Measurements from ENCODE around the gene TMEM176B.
A peak's percentile ranks its signal among the peaks of the same experiment; 100 is the strongest.
"Not testable (repeated sequence)": the region's sequence is repeated elsewhere in the genome, so short reads cannot be mapped to it uniquely, and the experiment has no call there.

TMEM176B gene

DNA sequence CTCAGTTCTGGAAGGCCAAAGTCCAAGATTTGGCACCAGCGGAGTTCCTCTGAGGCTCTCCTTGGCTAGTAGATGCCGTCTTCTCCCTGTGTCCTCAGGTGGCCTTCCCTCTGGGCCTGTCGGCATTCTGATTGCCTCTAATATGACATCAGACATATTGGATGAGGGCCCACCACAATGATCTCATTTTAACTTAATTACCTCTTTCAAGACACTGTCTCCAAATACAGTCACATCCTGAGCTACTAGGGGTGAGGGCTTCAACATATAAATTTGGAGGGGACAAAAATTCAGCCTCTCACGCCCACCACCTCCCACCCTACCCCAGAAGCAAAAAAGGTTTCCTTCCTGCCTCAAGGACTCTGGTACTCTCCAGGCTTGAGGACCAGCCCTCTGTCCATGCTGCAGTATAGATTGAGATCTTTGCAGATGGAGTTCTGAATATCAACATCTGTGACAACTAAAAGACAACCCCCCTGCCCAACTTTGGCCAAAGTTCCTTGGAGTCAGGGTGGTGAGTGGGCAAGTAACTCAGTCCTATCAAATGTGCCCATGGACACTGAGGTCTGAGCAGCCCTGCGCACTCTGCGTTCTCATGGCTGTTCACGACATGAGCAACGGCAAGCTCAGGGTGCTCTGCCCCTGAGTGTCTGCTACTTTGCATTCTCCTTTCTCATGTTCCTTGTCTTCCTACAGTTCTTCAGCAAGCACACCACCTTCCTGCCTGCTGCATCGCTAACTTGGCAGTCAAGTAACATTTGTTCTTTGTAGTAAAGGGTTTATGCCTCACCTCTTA is 11.5 kb downstream of the TMEM176B start:
- DNase-seq: no peak

DNA sequence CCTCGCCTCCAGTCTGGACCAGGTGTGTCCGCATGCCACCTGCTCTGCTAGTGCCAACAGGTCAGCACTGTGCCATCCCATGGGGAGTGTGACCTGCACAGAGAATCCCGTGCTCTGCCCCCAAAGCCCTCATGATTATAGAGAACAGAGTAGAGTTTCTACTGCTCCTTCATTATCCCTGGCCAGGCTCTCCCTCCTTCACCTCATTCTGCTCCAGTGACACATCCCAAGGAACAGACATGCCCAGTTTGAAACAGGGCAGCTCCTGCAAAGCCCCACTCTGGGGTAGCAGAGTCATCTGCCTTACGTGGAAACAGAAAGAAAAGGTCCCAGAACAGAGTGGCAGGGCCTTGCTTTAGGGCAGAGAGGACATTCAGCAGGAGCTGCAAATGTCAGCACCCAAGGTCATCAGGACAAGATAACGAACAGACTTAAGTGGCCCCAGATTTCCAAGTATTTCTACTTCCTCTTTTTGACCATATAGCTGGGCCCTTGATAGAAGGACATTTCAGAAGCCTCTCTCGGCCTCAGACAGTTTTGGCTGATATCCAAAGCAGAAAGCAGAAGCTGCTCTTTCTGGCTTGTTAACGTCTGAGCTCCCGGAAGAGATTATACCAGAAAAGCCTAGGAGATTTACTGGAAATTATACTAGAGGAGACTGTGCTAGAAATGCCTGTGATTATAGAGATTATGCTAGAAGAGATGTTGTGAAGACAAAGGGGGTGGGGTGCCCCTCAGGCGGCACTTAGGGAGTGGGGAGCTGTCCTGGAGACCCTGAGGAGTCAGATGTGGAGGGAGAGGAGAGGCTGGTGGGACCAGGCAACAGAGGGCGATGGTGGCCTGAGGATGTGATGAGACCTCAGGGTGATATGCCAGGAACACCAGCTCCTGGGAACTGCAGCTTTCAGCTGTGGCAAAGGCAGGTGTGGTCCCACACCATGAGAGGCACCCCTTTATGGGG is 12.6 kb downstream of the TMEM176B start:
- DNase-seq: no peak

DNA sequence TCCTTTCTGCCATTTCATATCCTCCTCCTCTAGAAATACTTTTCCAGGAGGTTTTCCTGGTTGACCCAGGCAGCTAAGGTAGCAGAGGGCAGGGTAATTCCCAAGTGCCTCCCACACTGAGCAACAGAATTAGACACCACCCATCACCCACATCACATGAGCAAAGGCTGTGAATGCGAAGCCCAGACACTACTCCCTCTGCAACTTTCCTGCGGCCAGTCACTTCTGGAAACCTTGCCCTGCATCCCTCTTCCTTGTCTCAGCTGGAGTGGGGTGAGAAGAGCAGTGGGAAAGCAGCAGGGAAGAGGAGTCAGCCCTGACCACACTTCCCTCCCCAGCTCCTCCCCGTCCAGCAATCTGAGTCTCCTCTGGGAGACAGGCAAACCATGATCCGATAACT is 15.2 kb downstream of the TMEM176B start:
- no peak for DNase-seq

DNA sequence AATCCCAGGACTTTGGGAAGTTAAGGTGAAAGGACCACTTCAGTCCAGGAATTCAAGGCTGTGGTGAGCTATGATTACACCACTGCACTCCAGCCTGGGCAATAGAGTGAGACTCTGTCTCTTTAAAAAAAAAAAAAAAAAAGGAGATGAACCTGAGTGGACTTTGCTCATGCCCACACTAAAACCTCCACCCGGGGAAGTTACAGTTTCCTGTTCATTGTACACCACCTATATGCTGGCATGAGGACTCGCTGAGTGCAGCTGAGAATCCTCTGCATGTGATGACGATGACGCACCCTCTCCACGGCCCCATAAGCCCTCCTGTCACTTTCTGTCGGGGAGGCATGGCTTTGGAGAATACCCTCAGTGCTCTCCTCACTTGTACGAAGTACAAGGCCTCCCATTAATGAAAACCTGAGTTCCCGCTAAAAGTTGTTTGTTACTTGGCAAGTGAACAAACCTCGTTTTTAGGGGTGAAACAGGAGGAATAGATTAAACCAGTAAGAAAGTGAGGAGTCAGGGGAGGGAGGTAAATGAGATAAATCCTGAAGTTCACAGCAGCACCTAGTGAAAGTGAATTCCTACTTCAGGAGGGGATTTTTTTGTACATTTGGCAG is 15.9 kb downstream of the TMEM176B start:
- no peak for DNase-seq

DNA sequence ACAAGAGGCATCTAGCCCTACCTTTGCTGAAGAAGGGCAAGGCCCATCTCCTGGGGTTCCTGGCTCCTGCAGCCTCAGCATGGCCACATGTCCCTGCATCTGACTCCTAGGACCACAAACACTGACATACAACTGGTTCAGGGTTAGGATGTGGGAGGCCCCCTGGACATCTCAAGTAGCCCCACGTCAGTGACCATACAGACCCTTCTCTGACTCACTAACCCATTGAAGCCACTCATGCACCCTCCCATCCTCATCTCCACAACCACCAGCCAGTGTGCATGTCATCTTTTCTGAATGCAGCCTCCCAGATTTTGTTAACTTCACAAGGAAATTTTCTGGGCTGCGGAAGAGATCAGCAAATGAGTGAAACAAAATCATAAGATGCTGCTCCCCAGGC is 18.2 kb downstream of the TMEM176B start:
- no peak for DNase-seq

DNA sequence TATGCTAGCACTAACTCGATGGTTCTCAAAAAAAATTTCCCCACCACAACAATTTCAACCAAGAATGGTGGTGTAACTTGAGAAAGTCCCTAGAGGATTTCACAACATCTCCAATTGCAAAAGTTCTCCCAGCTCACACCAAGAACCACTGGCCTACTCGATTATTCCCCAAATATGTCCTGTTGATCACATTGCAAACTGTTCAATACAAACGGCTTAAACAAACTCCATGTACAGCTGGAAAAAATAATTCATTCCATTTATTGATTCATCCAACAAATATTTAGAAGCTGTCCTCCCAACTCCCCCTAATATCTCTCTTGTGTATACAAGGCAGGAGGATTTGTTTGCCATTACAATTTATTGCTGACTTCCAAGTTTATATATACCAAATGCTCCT is 19.1 kb downstream of the TMEM176B start:
- no peak for DNase-seq

DNA sequence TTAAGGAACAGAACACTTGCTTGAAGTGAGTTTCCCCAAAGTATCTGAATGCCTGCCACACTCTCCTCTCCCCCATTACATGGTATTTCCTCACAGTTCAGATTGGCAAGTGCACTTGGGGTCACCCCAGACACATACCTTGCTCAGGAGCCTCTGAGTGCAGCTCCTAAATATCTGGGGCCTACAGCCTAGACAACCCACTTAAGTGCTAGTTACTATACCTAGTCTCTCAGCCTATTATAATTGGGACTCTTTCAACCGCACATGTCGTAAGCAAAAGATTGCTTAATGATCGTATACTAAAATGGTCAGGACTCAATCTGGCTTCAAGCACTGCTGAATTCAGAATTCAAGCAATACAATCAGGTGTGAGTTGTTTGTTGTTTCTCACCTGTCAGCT is 19.9 kb downstream of the TMEM176B start:
- DNase-seq: no peak

DNA sequence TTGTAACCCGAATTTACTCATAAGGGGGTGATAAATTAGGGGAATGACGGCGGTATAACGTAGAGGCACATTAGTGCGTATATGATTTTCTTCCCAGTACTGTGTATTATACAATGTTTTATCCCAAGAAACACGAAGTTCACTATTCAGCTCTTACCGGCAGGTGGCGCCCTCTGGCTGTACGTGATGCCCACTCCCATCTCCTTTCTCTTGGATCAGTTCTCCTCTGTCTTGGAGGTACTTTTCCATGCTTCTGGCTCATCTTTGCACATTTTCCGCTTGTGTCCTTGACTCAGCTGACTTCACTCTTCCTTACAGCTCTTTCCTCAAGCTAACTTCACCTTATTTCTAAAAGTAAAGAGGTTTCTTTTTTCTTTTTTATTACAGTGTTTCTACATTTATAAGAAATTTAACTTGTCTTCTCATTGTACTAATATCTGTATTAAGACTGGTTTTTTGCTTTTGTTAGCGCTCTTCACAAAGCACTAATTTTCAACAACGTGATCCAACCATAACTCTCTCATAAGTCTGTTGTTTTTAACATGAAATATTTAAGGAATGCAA is 21.3 kb downstream of the TMEM176B start:
- peak; percentile 70 for DNase-seq

DNA sequence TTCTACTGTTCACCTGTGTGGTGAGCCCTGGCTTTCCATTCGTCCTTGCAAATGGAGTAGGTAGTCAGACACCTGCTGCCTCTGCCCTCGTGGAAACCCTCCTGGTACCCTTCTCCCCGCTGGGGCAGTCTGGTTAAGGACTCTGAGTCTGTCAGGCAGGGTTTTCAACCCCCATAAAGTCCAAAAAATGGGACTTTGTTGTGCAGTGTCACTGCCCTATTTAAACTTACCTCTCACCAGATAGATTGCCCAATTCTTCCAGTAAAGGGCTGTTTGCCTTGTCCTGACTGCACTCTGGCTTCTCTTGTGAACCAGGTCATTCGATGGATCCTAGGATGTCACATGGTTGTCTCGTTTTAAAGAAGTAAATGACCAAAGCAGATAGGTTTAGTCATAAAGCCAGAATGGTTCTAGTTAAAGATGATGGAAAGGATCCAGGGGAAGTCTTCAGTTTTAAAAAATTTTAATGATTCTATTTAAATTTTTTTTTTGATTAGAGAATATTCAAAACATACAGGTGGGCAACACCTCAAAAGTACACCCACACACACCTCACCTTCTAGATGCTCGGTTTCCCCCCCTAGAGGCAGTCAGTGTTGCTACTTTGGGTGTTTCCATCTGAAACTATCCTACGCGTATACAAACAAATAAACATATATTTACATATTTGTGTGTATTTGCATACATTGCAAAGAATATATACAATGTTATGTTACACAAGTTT is 22.0 kb downstream of the TMEM176B start:
- no peak for DNase-seq

DNA sequence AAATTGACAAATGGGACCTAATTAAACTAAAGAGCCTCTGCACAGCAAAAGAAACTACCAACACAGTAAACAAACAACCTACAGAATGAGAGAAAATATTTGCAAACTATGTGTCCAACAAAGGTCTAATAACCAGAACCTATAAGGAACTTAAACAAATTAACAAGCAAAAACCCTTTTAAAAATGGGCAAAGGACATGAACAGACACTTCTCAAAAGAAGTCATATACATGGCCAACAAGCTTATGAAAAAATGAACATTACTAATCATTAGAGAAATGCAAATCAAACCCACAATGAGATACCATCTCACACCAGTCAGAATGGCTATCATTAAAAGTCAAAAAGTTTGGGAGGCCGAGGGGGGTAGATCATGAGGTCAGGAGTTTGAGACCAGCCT is 26.0 kb downstream of the TMEM176B start:
- not testable (repeated sequence) for DNase-seq

DNA sequence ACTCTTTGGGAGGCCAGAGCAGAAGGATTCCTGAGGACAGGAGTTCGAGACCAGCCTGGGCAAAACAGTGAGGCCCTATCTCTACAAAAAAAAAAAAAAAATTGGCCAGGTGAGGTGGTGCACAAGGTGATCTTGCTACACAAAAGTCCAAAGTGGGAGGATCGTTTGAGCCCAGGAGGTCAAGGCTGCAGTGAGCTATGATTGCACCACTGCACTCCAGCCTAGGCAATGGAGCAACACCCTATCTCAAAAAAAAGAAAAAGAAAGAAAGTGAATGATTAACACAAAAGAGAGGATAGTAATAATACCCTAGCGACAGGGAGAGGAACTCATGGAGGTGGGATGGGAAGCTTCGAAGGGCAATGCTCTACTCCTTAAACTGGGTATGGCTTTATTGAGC is 30.4 kb downstream of the TMEM176B start:
- DNase-seq: no peak

DNA sequence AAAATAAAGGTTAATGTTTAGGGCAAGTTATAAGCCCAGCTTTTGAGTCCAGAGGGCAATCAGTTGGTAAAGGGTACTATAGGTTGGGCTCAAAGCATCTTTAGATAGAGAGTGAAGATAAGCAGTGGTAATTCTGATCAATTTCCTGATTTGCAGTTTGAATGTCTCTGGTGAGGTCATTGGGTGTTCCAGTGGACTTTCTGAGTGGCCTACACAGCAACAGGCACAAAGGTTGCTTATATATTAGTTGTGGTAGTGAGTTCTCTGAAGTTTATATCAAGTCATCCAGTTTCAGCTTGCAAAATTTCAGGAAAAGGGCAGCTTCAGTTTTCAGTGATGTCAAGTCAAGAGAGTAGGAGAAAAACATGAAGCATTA is 33.8 kb downstream of the TMEM176B start:
- DNase-seq: no peak

DNA sequence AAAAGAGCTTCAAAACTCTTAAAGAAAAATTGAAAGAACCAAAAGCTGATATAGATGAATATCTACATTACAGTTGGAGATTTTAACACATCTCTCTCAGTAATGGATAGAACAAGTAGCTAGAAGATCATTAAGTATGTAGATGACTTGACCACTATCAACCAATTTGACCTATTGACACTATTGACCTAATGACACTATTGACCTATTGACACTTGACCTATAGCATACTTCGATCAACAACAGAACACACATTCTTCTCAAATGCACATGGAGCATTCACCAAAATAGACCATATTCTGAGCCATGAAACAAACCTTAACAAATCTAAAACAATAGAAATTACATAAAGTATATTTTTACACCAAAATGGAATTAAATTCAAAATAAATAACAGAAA is 40.7 kb downstream of the TMEM176B start:
- DNase-seq: no peak

DNA sequence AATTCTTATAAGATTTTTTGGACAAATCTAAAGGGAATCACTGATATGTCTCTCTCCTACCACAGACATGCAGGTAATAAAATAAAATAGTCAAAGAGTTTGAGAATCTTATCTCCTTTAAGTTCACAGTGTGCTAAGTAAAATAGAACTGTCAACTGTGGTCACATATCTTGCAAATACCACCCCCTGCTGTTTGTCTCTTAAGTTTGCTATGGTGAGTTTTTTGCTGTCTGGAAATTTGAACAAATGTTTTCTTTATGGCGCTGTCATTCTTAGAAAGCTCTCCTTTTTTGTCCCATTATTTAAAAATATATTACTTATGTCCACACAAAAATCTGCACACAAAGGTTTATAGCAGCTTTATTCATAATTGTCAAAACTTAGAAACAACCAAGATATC is 43.3 kb downstream of the TMEM176B start:
- DNase-seq: no peak

DNA sequence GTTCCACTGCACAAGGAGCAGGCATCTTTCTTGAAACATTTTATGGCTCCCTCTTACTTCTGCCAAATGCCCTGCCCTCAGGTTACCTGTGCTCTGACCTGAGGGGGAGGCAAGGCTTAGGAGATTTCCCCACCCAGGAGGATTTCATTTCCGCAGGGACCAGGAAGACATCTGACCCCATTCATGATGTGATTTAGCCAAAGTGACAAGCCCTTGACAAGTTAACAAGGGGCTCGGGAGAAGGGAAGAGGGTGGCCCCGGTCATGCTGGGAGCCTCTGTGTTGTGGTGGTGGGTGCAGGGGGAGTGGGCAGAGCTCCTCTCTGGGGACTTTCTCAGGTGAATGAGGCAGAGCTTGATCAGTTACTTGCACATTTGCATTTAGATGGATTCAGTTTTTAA is 44.0 kb downstream of the TMEM176B start:
- no peak for DNase-seq

DNA sequence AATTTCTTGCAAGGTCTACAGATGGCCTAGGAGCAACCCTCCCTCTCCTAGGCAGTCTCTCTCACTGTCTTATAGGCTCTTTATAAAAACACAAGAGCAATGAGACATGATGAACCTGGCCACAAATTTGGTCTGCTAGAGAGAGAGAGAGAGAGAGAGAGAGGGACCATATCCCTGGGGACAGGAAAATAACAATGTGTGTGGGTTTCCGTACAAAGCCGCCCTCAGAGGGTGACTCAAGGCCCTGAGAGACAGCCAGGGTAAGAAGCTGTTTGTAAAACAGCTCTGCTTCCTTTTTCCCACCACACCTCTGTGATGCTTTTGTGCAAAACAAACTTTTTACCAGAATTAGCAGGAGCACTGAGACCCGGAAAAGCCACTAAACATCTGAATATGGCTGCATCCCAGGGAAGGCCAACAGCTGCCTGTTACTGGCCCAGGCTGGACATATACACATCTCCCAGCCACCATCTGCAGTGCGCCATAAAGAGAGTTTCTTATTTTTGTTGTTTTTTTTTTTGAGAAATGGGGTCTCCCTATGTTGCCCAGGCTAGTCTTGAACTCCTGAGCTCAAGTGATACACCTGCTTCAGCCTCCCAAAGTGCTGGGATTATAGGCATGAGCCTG is 44.6 kb downstream of the TMEM176B start:
- DNase-seq: no peak

DNA sequence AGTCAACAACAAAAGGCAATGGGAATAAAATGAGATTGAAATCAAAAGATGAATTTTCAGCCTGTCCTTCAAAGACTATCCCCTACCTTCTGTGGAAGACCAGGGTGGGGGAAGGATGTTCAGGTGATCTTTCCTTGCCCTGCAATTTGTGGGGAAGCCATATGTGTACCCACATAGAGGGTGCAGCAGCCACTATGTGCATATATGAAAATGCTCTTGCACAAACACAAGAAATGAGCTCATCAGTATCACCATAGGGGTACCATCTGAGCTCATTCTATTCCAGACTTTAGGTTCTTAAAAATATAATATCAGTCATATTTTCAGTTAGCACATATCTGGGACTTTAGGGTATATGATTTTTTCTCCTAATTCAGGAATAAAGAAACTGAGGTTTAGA is 45.2 kb downstream of the TMEM176B start:
- DNase-seq: no peak

DNA sequence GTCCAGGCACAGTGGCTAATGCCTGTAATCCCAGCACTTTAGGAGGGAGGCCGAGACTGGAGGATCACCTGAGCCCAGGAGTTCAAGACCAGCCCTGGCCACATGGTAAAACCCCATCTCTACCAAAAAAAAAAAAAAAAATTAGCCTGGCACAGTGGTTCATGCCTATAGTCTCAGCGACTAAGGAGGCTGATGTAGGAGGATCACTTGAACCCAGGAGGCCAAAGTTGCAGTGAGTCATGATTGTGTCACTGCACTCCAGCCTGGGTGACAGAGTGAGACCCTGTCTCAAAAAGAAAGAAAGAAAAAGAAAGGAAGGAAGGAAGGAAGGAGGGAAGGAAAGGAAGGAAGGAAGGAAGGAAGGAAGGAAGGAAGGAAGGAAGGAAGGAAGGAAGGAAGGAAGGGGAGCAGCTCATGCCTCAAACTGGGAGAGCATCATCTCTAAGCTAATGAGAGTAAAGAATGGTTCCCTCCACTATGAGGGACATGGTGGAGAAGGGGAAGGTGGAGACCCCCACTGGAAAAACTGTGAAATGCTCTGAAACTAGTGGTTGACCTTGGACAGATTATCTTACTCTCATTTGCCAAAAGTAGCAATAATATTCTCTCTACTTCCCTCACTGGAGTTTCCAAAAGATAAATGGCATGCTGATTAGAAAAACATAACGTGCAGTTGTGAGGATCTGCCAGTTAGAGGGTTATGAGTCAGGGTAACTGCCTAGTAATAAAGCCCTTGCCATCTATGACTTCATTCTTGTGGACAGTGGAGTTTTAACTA is 46.1 kb downstream of the TMEM176B start:
- no peak for DNase-seq

DNA sequence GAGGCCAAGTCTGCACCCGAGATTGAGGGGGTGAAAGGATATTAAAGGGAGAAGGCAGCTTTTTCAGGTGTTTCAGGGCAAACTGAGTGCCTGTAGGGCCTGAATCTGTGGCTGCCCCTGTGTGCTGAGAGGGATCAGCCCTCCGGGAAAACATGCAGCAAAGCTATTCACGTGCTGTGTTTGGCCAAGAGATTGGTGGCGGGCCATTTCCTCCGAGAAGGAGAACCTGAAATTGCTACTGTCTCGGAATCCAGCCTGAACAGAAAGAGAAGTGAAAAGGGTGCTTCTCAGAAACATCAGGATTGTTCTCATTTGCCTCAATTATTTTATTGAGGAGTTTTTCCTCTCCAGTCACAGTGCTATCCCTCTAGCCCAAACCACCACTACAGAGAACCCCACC is 46.9 kb downstream of the TMEM176B start:
- no peak for DNase-seq

DNA sequence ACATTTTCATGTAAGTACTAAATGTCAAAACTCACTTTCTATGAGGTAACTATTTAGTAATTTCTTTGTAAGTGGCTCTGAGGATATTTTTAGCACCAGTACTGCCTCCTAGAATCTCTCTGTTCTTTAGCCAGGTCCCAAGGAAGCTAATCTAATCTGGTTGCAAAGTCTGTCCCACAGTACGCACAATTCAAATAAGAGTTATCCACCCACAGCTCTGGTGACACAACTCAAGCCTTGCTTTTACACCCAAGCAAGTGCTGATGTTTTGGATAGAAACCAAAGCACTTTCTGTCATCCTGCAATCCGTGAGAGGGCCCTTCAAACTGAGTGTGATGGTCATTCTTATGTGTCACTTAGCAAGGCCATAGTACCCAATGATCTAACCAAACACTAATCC is 48.5 kb downstream of the TMEM176B start:
- DNase-seq: no peak

DNA sequence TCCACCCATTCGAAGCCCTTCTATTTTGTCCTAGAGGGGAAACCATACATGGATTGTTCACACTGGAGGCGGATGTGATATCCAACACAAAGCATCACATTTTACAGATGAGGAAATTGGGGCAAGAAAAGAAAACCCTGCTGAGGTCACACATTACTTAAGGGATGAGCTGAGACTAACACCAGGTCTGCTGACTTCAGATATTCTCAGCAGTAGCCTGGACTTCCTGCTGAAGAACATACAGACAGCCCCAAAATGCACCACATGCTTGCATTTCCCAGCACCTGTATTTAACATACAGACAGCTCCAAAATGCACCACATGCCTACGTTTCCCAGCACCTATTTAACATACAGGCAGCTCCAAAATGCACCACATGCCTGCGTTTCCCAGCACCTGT is 51.8 kb downstream of the TMEM176B start:
- no peak for DNase-seq

Data from NCI-H774 (cell line).